ENCODE measurements around the gene TLK1.

DNA sequence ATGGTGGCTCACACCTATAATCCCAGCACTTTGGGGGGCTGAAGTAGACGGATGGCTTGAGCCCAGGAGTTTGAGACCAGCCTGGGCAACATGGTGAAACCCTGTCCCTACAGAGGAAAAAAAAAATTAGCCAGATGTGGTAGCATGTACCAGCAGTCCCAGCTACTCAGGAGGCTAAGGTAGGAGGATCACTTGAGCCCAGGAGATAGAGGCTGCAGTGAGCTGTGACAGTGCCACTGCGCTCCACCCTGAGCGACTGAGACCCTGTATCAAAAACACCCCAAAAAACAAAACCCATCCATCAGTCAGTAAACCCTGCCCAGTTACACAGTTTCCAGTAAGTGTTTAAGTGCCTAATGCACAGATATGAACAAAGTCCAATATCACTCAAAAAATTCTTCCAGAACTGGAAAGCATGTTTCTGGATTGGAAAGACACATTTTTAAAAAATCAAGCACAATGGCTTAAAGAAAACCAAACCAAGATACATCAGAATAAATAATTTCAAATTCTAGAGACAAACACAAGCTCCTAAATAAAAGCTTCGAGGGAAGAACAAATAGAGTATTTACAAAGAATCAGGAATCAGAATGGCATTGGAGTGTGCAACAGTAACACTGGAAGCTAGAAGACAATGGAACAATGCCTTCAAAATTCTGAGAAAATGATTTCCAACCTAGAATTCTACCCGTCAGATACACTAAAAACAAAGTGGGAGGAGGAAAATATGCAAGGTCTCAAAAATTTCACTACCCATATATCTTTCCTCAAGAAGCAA, 72.4 kb downstream of the TLK1 start:
- TF ChIP-seq, protein P1, sequence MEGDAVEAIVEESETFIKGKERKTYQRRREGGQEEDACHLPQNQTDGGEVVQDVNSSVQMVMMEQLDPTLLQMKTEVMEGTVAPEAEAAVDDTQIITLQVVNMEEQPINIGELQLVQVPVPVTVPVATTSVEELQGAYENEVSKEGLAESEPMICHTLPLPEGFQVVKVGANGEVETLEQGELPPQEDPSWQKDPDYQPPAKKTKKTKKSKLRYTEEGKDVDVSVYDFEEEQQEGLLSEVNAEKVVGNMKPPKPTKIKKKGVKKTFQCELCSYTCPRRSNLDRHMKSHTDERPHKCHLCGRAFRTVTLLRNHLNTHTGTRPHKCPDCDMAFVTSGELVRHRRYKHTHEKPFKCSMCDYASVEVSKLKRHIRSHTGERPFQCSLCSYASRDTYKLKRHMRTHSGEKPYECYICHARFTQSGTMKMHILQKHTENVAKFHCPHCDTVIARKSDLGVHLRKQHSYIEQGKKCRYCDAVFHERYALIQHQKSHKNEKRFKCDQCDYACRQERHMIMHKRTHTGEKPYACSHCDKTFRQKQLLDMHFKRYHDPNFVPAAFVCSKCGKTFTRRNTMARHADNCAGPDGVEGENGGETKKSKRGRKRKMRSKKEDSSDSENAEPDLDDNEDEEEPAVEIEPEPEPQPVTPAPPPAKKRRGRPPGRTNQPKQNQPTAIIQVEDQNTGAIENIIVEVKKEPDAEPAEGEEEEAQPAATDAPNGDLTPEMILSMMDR (conservative IDR thresholded peaks at IDR 0.05 in 1 of 2, IDR thresholded peaks at IDR 0.05 in 1 of 2; ENCODE audit: low read depth in 1 of 2, low read length in 2 of 2): no peak
- TF ChIP-seq EZH2 (IDR thresholded peaks at IDR 0.05; ENCODE audit: low read length, missing control alignments): no peak

Measured in fibroblast of lung (primary cell).